HEK293 (cell line): ENCODE results near the gene IGF2R.

Experiments used
- CTCF ChIA-PET: fragments of 350-600 bp; formaldehyde crosslinking; extraction: SDS; loops from one replicate; lab custom pipeline; 2021; ENCODE audit warnings: antibody characterized with exemption; lab: Yijun Ruan, JAX
- POLR2A ChIA-PET: fragments of 300-600 bp; formaldehyde crosslinking; extraction: SDS; loops from one replicate; lab custom pipeline; 2020; ENCODE audit warnings: antibody characterized with exemption, inconsistent platforms; lab: Yijun Ruan, JAX
- H3K27ac ChIP-seq: fragments of 200-500 bp; sonication (Bioruptor generic); 2 replicates; pipeline ENCODE4 v1.5.1; 2014; ENCODE audit warnings: low read depth, low read length, control low read depth, inconsistent platforms; ENCODE audit errors: extremely low read depth
- H3K36me3 ChIP-seq, 2 experiments: fragments of 200-500 bp in 1 of 2; sonication (Bioruptor generic) in 1 of 2; 1 replicate in 1 of 2; 2 replicates in 1 of 2; pipeline ENCODE4 v1.5.1; 2014 to 2017; ENCODE audit warnings: inconsistent platforms in 2 of 2, low read length in 2 of 2; ENCODE audit not compliant: control insufficient read depth in 2 of 2, insufficient read depth in 1 of 2
- H3K4me1 ChIP-seq: fragments of 200-500 bp; sonication (Bioruptor generic); 2 replicates; pipeline ENCODE4 v1.5.1; 2014; ENCODE audit warnings: mild to moderate bottlenecking, low read length, inconsistent platforms; ENCODE audit not compliant: control insufficient read depth, insufficient read depth
- H3K4me3 ChIP-seq: 2 replicates; pipeline ENCODE4 v1.5.1; 2011; ENCODE audit warnings: low read depth, mild to moderate bottlenecking, control low read depth, low read length, moderate library complexity
- H3K9me3 ChIP-seq: fragments of 200-500 bp; sonication (Bioruptor generic); 2 replicates; pipeline ENCODE4 v1.5.1; 2014; ENCODE audit warnings: low read depth, low read length, inconsistent platforms; ENCODE audit not compliant: control insufficient read depth, insufficient read depth
- BCL6B ChIP-seq: fragments of 450-650 bp; formaldehyde crosslinking; IDR thresholded peaks from 2 replicates; pipeline ENCODE4 v1.5.1; 2017; ENCODE audit warnings: missing biosample characterization, missing genetic modification characterization
- EGR2 ChIP-seq: fragments of 450-650 bp; formaldehyde crosslinking; IDR thresholded peaks from 2 replicates; pipeline ENCODE4 v1.5.1; 2016; ENCODE audit warnings: low read depth, missing biosample characterization, missing genetic modification characterization
- ELK4 ChIP-seq: IDR thresholded peaks from 2 replicates; pipeline ENCODE4 v1.6.1; 2011; ENCODE audit warnings: mild to moderate bottlenecking, low read depth, low read length, borderline replicate concordance
- OSR2 ChIP-seq: fragments of 450-650 bp; formaldehyde crosslinking; IDR thresholded peaks from 2 replicates; pipeline ENCODE4 v1.5.1; 2016; ENCODE audit warnings: missing biosample characterization, missing genetic modification characterization
- PRDM4 ChIP-seq: fragments of 450-650 bp; formaldehyde crosslinking; IDR thresholded peaks from 2 replicates; pipeline ENCODE4 v1.5.1; 2017; ENCODE audit warnings: missing biosample characterization, missing genetic modification characterization
- SETDB1 ChIP-seq: IDR thresholded peaks from one replicate; pipeline ENCODE4 v1.6.1; 2017; ENCODE audit warnings: mild to moderate bottlenecking, low read length, moderate library complexity, mixed read lengths; ENCODE audit not compliant: insufficient read length
- ZFP3 ChIP-seq: fragments of 450-650 bp; formaldehyde crosslinking; IDR thresholded peaks from 2 replicates; pipeline ENCODE4 v1.5.1; 2016; ENCODE audit warnings: low read depth, missing biosample characterization, missing genetic modification characterization
- ZNF121 ChIP-seq: fragments of 450-650 bp; formaldehyde crosslinking; IDR thresholded peaks from 2 replicates; pipeline ENCODE4 v1.5.1; 2016; ENCODE audit warnings: missing biosample characterization, missing genetic modification characterization
- ZNF221 ChIP-seq: fragments of 450-650 bp; formaldehyde crosslinking; IDR thresholded peaks from 2 replicates; pipeline ENCODE4 v1.5.1; 2017; ENCODE audit warnings: missing biosample characterization, missing genetic modification characterization, borderline replicate concordance
- ZNF26 ChIP-seq: fragments of 450-650 bp; formaldehyde crosslinking; IDR thresholded peaks from 2 replicates; pipeline ENCODE4 v1.5.1; 2016; ENCODE audit warnings: missing biosample characterization, missing genetic modification characterization
- ZNF292 ChIP-seq: fragments of 450-650 bp; formaldehyde crosslinking; IDR thresholded peaks from 2 replicates; pipeline ENCODE4 v1.5.1; 2016; ENCODE audit warnings: low read depth, missing biosample characterization, missing genetic modification characterization, borderline replicate concordance
- ZNF48 ChIP-seq: fragments of 450-650 bp; formaldehyde crosslinking; IDR thresholded peaks from 2 replicates; pipeline ENCODE4 v1.5.1; 2016; ENCODE audit warnings: missing biosample characterization, missing genetic modification characterization
- ZNF677 ChIP-seq: fragments of 450-650 bp; IDR thresholded peaks from 2 replicates; pipeline ENCODE4 v1.5.0; 2018; ENCODE audit warnings: missing biosample characterization, mild to moderate bottlenecking, missing genetic modification characterization, moderate library complexity

The IGF2R gene

GRCh38 chr6:160082627-160083026, 113.7 kb downstream of the IGF2R start (continued):
- TF ChIP-seq SETDB1 = no peak
- no peak for TF ChIP-seq BCL6B (tag by site-specific recombination)
- TF ChIP-seq, all 188 proteins: peak for 0

GRCh38 chr6:160084198-160084776, 115.4 kb downstream of the IGF2R start:
- peak; percentile 16; the same call in 1 of the 2 replicates for TF ChIP-seq EGR2 (tag by site-specific recombination)
- no peak for TF ChIP-seq PRDM4
- no peak for TF ChIP-seq ZNF26
- no peak for TF ChIP-seq OSR2
- TF ChIP-seq ZNF48 (tag by site-specific recombination) = no peak
- TF ChIP-seq ZNF677 (tag by site-specific recombination) = no peak
- Histone ChIP-seq H3K4me3 (no peak overlapping the region), H3K27ac (no peak overlapping the region), H3K36me3 (peaks cover 8 to 97% of the 10 kb centered on the region in 2 experiments; a peak in 2 of 3 replicates), H3K9me3 (no peaks in the 10 kb centered on the region), H3K4me1 (no peaks in the 10 kb centered on the region)
- ChIA-PET CTCF (interaction anchor here (1.0 kb wide), 1 partner anchor 371 kb away, joined by 4 read pairs; no protein-coding TSS in a partner anchor), POLR2A (no interaction called here)

- Histone ChIP-seq H3K36me3 (peaks cover 10 to 97% of the 10 kb centered on the region in 2 experiments; a peak in 2 of 3 replicates), H3K27ac (no peak overlapping the region), H3K9me3 (no peaks in the 10 kb centered on the region), H3K4me1 (no peaks in the 10 kb centered on the region), H3K4me3 (no peak overlapping the region)
- POLR2A ChIA-PET = no interaction called here
- CTCF ChIA-PET = no interaction called here
- TF ChIP-seq ZNF292 (no peak), ZNF221 (tag by site-specific recombination) (no peak), ELK4 (no peak), SETDB1 (no peak), ZFP3 (tag by site-specific recombination) (no peak), ZNF121 (tag by site-specific recombination) (no peak)
These were observed 116.3 kb downstream of the IGF2R start for GRCh38 chr6:160085226-160085625.
